HAP-1 (cell line): Measurements from ENCODE around the gene SNX5.

Source experiments
- DNase-seq, 2 experiments: peaks; one replicate each; pipeline ENCODE4 v3.0.0-alpha.2; 2016 to 2020; ENCODE audit warnings: low spot score in 2 of 2
- H3K27me3 ChIP-seq: fragments of 250-450 bp; sonication (Bioruptor Pico); 2 replicates; pipeline ENCODE4 v1.5.1; 2020; ENCODE audit warnings: low read depth, mild to moderate bottlenecking, moderate library complexity
- H3K36me3 ChIP-seq: fragments of 250-450 bp; sonication (Bioruptor Pico); replicated peaks from 2 replicates; pipeline ENCODE4 v1.5.1; 2020; ENCODE audit warnings: mild to moderate bottlenecking
- H3K4me1 ChIP-seq: fragments of 250-450 bp; sonication (Bioruptor Pico); 2 replicates; pipeline ENCODE4 v1.5.1; 2020; ENCODE audit warnings: mild to moderate bottlenecking
- H3K4me3 ChIP-seq: fragments of 250-450 bp; sonication (Bioruptor Pico); 2 replicates; pipeline ENCODE4 v1.5.1; 2020; ENCODE audit warnings: mild to moderate bottlenecking, moderate library complexity
- H3K9me3 ChIP-seq: fragments of 250-450 bp; sonication (Bioruptor Pico); 2 replicates; pipeline ENCODE4 v1.5.1; 2020; ENCODE audit warnings: mild to moderate bottlenecking, moderate library complexity
- in situ Hi-C: fragments of 300-500 bp; cut with MboI; formaldehyde crosslinking; loops from 3 replicates; pipeline ENCODE4 v1.14.3; 2020; ENCODE audit warnings: low sequenced_read_pairs, inconsistent platforms, mixed read lengths

Gene SNX5

DNA sequence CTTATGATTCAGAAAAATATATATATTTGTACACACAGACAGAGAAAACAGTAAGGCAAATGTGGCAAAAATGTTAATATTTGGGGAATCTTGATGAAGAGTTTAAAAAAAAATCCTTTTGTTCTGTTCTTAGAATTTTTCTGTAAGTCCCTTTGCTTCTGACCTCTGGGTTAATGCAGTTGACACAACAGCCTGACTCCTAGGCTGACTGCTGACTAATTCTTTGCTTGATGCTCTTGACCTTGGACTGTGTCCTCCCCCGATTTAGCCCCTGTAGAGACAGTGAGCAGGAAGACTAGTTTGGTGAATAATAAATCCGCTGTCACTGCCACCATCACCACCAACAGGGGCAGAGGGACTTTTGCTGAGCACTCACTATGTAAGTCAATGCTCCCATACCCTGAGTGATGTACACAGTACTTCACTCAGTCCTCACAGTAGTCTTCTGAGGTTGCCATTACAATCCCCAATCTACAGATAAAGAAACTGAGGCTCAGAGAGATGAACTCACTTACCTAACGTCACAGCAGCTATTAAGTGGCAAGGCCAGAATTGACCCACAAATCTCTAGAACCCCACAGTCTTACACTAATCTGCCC, 71.7 kb downstream of the SNX5 start:
- no peak overlapping the region for H3K4me3 ChIP-seq
- H3K27me3 ChIP-seq, result no peaks in the 10 kb centered on the region
- H3K4me1 ChIP-seq, result peaks cover 16% of the 10 kb centered on the region
- in situ Hi-C loops, result no loop called here
- H3K9me3 ChIP-seq, result no peaks in the 10 kb centered on the region
- no peak for DNase-seq
- no peaks in the 10 kb centered on the region for H3K36me3 ChIP-seq

DNA sequence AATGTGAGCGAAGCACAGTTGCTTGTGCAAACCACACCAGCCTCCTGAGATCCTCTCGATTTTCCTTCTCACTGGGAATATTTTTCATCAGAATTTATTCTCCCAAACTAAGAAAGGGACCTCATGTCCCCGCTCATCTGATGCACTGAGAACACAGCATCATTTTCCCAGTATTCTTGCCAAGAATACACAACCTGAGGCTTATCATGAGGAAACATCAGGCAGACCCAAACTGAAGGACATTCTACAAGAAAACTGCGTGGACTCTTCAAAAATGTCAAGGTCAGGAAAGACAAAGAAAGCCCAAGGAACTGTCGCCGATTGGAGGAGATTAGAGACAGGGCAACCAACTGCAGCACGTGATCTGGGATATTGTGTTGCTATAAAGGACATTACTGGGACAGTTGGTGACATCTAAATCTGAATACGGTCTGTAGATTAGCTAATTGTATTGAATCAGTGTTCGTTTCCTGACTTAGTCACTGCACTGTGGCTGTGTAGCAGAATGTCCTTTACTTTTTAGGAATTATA, 72.3 kb downstream of the SNX5 start:
- Histone ChIP-seq H3K4me1 (peaks cover 16% of the 10 kb centered on the region), H3K4me3 (no peak overlapping the region), H3K36me3 (no peaks in the 10 kb centered on the region), H3K9me3 (no peaks in the 10 kb centered on the region), H3K27me3 (no peaks in the 10 kb centered on the region)
- in situ Hi-C loops, result no loop called here
- peak; percentile 65 to 81 for DNase-seq

DNA sequence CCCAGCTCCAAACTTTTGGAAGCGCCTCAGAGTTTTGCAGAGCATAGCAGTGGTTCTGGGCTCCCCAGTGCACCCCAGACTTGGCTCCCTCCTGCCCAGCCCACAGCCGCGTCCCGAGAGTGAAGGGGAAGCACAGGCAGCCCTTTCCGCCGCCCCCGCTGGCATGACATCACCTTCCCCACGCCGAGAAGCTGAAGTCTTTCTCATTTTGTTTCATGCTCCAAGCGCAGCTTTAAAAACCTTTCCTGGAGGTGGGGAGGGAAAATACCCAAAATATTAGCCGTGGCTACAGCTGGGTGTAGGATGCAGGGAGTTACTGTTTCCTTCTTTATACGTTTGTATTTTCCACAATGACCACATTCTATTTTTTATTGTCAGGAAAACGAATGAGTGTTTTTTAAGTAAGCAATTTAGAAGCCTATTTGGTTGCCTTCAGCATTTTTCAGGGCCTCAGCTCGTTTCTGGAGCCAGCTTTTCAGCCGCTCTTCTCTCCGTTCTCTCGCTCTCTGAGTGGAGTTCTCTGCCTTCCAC, 72.9 kb downstream of the SNX5 start:
- Histone ChIP-seq H3K27me3 (no peaks in the 10 kb centered on the region), H3K36me3 (no peaks in the 10 kb centered on the region), H3K4me1 (peaks cover 16% of the 10 kb centered on the region), H3K9me3 (no peaks in the 10 kb centered on the region), H3K4me3 (no peak overlapping the region)
- in situ Hi-C loops, result no loop called here
- no peak for DNase-seq

DNA sequence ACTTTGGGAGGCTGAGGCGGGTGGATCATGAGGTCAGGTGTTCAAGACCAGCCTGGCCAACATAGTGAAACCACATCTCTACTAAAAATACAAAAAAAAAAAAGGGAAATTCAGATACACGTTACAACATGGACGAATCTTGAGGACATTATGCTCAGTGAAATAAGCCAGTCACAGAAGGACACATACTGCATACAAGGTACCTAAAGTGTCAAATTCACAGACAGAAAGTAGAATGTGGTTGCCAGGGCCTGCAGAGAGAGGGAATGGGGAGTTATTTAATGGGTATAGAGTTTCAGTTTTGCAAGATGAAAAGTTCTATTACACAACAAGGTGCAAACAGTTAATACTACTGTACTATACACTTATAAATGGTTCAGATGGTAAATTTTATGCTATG, 75.1 kb downstream of the SNX5 start:
- 0 out of 2 replicates have a peak, but pooled peaks cover 3% of the 10 kb centered on the region for H3K9me3 ChIP-seq
- in situ Hi-C loops, result no loop called here
- no peak for DNase-seq

DNA sequence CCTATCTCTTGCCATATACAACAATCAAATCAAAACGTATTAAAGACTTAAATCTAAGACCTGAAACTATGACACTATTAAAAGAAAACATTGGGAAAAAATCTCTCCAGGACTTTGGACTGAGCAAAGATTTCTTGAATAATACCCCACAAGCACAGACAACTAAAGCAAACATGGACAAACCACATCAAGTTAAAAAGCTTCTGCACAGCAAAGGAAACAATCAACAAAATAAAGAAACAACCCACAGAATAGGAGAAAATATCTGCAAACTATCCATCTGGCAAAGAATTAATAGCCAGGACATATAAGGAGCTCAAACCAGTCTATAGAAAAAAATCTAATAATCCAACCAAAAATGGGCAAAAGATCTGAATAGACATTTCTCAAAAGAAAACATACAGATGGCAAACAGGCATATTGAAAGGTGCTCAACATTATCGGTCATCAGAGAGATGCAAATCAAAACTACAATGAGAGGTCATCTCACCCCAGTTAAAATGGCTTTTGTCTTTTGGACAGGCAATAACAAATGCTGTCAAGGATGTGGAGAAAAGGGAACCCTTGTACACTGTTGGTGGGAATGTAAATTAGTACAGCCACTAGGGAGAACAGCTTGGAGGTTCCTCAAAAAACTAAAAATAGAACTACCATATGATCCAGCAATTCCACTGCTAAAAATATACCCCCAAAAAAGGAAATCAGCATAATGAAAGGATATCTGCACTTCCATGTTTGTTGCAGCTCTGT, 76.2 kb downstream of the SNX5 start:
- peaks cover 16% of the 10 kb centered on the region for H3K4me1 ChIP-seq
- no peak overlapping the region for H3K4me3 ChIP-seq
- H3K27me3 ChIP-seq, result no peaks in the 10 kb centered on the region
- H3K36me3 ChIP-seq, result no peaks in the 10 kb centered on the region
- no peak for DNase-seq
- in situ Hi-C loops, result no loop called here
- H3K9me3 ChIP-seq, result 0 out of 2 replicates have a peak, but pooled peaks cover 3% of the 10 kb centered on the region

More for the DNA sequence above, 75.1 kb downstream of the SNX5 start:
- Histone ChIP-seq H3K36me3 (no peaks in the 10 kb centered on the region), H3K4me3 (no peak overlapping the region), H3K4me1 (peaks cover 16% of the 10 kb centered on the region), H3K27me3 (no peaks in the 10 kb centered on the region)
